GM13976 (cell line): ENCODE results near the gene ADAMTS16.
A peak's percentile ranks its signal among the peaks of the same experiment; 100 is the strongest.

ENCODE experiments used
- DNase-seq: peaks from one replicate; pipeline ENCODE4 v3.0.0; 2012; ENCODE audit warnings: low spot score
- CTCF ChIP-seq: IDR thresholded peaks from 2 replicates; pipeline ENCODE4 v1.5.1; 2012; ENCODE audit warnings: borderline replicate concordance, mild to moderate bottlenecking; ENCODE audit not compliant: insufficient read depth; ENCODE audit errors: extremely low read depth, missing control alignments, control extremely low read depth
- in situ Hi-C: fragments of 300-500 bp; cut with MboI; formaldehyde crosslinking; loops from one replicate; pipeline ENCODE4 v1.12.0; 2022; ENCODE audit warnings: low sequenced_read_pairs, mixed read lengths, inconsistent platforms; ENCODE audit not compliant: unreplicated experiment

The ADAMTS16 gene

GRCh38 chr5:5140479-5141338, 579 bp downstream of the ADAMTS16 start:
- in situ Hi-C loops, result loop anchor here (10.0 kb wide), 1 partner anchor 274 kb away; no protein-coding TSS in a partner anchor
- peak; percentile 32 for DNase-seq
- no peak for TF ChIP-seq CTCF

- no peak for DNase-seq
- in situ Hi-C loops, result loop anchor here (10.0 kb wide), 1 partner anchor 274 kb away; no protein-coding TSS in a partner anchor
- TF ChIP-seq CTCF, result no peak
Measured at GRCh38 chr5:5141339-5141599, 1.1 kb downstream of the ADAMTS16 start.

GRCh38 chr5:5141625-5142525, 1.7 kb downstream of the ADAMTS16 start:
- in situ Hi-C loops, result loop anchor here (10.0 kb wide), 1 partner anchor 273 kb away; no protein-coding TSS in a partner anchor
- peak; percentile 53 for DNase-seq
- TF ChIP-seq CTCF, result peak; percentile 55

- DNase-seq, result no peak
- in situ Hi-C loops, result loop anchor here (10.0 kb wide), 1 partner anchor 270 kb away; no protein-coding TSS in a partner anchor
- TF ChIP-seq CTCF, result no peak
Measured at GRCh38 chr5:5144441-5144840, 4.3 kb downstream of the ADAMTS16 start.

- DNase-seq, result no peak
- in situ Hi-C loops, result loop anchor here (10.0 kb wide), 1 partner anchor 269 kb away; no protein-coding TSS in a partner anchor
- TF ChIP-seq CTCF, result no peak
Measured at GRCh38 chr5:5145651-5146529, 5.8 kb downstream of the ADAMTS16 start.
